HG03521 (cell line): ENCODE results near the gene TMEM236.

Experiments
- ATAC-seq: cut with Tn5 transposase; IDR thresholded peaks from one replicate; pipeline ENCODE4 v1.9.1; 2021; ENCODE audit warnings: mild to moderate bottlenecking, moderate library complexity; ENCODE audit not compliant: unreplicated experiment

TMEM236 gene

DNA sequence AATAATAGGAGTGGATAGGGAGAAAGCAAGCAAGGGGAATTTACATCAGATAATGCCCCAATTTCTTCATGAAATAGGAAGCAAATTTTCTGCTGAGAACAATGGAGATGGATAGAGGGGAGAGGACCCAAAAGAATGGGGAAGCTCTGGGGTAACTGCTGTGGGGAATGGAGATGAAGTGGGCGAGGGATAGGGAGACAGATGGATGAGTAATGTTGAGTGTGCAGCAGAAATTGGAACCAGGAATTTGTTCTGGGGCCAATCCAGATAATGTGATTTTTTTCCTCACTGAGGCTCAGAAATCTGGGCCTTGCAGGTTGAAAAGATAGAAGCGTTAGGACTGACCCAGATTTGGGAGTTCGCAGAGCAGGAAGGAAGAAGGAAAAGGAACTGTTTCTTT, 32.7 kb downstream of the TMEM236 start:
- ATAC-seq: no peak

DNA sequence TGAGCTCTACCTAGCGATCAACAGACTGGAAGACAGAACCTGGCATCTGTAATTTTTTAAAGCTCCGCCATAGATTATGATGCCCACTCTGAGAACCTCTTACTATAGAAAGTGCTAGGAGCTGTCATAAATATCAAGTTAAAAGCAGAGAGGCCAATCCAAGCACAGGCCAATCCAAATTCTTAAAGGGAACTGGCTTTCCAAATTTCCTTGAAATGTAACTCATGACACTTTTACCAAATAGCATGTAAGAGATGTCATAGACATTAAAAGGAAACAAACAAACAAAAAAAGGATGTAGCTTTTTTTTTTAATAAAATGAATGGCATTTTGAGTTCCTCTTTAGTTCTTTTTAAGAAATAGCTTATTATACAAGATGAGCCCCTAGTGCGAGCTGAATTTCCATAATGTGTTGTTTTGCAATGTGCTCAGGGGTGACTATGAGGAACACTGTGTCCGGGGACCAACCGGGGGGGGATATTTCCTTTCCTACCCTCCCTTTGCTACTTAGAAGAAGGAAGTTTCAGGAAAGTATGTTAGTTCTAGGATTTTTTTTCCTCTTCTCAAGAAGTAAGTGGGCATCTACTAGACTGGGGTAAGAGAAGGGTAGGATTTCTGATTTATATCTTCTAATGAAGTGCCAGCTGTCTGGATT, 33.4 kb downstream of the TMEM236 start:
- no peak for ATAC-seq

GRCh38 chr10:17787087-17787961, 35.3 kb downstream of the TMEM236 start:
- no peak for ATAC-seq

DNA sequence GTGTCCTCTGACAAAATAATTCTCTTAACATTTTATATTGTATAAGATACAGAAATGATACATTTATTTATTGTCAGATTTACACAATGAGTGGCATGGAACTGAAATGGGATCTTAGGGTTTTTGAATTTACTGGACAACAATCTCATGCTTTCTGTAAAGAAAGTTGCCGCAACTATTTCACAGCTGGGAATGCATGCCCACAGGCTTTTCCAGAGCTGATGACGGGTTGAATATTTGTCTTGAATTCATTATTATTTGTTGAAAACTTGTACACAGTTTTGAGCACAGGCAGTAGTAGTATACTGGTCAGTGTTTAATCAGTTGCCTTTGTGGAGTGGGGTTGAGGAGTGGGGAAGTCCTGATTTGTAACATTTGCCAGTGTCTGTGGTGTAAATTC, 36.6 kb downstream of the TMEM236 start:
- ATAC-seq: no peak

- ATAC-seq: no peak
Measured at GRCh38 chr10:17789396-17789795, 37.4 kb downstream of the TMEM236 start.

- ATAC-seq: no peak
Measured at GRCh38 chr10:17790651-17791050, 38.6 kb downstream of the TMEM236 start.

- ATAC-seq: no peak
Measured at GRCh38 chr10:17792991-17793390, 41.0 kb downstream of the TMEM236 start.

- no peak for ATAC-seq
Measured at GRCh38 chr10:17793823-17794644, 42.0 kb downstream of the TMEM236 start.

- no peak for ATAC-seq
Measured at GRCh38 chr10:17795083-17795482, 43.1 kb downstream of the TMEM236 start.

GRCh38 chr10:17795813-17796594, 44.0 kb downstream of the TMEM236 start:
- no peak for ATAC-seq

- no peak for ATAC-seq
Measured at GRCh38 chr10:17801507-17801906, 49.5 kb downstream of the TMEM236 start.

DNA sequence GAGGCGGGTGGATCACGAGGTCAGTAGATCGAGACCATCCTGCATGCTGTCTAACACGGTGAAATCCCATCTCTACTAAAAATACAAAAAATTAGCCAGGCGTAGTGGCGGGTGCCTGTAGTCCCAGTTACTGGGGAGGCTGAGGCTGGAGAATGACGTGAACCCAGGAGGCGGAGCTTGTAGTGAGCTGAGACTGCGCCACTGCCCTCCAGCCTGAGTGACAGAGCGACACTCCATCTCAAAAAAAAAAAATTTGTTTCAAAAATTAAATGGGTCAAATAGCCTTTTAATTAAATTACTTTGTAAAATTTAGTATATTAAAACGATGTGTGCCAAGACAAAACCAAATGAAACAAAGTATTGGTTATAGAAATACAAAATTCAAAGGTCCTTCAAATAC, 50.3 kb downstream of the TMEM236 start:
- ATAC-seq: no peak

DNA sequence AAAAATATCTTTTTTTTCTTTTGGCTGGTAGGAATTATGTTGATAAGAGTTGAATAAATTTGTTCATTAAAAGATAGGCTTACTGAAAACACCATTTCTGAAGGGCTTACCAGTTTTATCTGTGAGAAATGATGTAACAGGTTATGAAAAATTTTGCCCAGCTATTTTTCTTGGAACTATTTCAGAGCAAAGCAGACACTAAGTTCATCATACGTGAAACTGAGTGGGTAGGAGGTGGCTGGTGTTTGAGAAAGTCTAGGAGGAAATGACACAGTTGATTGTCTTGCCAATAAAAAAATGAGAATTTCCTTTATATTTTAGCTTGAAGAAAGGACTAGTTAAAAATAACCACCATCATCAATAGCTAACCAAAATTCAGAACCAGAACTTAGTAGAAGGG, 51.0 kb downstream of the TMEM236 start:
- no peak for ATAC-seq

DNA sequence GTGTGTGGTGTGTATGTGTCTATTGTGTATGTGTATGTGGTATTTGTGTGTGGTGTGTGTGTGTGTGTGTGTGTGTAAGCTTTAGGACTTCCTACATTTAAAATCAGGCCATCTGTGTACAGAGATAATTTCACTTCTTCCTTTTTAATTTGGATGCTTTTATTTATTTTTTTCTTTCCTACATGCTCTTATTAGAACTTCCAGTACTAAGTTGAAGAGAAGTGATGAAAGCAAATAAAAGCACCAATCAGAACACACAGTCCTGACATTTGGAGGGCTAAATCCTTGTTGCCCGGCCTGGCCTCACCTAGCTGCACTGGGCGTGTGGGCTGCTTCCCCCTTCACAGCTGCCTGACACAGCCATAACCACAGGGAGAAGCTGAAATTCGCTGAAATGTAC, 53.3 kb downstream of the TMEM236 start:
- no peak for ATAC-seq

GRCh38 chr10:17805921-17806577, 54.0 kb downstream of the TMEM236 start:
- no peak for ATAC-seq

DNA sequence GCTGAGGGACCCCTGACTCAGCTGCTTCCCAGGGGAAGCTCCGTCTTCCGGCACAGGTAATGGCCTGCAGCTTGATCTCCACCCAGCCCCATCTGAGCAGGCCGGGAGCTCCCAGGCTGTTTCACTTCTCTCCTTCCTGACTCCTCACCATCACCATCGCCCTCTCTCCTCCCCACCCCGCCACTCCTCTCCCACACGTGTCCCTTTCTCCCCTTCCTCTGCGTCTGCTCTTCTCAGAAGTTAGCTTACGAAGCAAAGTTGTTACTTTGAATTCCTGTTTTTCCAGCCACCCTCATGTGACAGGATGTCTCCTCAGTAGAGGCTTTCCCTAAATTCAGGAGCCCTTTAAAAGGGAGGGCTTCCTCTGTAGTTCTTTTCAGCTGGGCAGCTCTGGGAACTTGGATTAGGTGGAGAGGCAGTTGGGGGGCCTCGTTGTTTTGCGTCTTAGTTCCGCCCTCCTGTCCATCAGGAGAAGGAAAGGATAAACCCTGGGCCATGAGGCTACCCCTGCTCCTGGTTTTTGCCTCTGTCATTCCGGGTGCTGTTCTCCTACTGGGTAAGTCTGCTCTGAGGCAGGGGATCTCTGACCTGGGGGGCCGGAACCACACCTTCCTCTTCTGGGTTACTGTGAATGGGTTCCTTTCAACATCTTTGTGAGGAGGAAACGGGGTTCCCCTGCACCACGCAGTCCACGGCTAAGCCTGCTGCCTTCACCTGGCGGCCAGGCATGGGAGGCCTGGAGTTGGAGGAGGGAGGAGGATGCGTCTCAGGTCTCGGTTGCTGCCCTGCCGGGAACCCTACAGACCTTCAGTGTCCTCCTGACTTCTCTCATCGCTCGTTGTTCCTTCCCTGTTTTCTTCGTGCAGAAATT, 57.2 kb downstream of the TMEM236 start, which contains the start of gene MRC1:
Gene MRC1, plus strand, starts transcription at position 378 of the 871 bp plus-strand sequence. Its CDS starts 118 bp downstream, at position 496.
- no peak for ATAC-seq

DNA sequence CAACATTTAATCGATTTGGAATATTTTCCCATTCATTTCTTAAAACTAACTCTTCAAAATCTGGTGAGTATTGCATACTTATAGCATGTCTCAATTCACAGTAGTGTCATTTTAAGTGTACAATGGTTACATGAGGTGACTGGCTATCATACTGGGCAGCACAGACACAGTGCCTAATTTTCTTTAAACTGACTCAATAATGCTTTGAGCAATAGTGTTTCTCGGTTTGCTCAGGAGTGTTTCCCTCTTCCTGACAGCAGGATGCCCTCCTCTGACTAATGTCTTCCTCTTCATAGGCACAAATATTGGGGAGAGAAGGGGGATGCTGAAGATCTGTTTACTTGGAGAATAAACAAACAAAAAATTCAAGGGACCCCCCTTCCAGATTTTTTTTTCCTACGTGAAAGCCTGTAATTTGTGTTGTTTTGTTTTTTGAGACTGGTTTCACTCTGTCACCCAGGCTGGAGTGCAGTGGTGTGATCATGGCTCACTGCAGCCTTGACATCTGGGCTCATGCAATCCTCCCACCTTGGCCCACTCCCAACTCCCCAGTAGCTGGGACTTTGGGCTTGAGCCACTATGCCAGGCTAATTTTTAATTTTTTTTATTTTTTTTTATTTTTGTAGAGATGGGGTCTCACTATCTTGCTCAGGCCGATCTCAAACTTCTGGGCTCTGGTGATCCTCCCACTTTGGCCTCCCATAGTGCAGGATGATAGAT, 59.3 kb downstream of the TMEM236 start:
- no peak for ATAC-seq

- ATAC-seq: no peak
Measured at GRCh38 chr10:17814973-17815372, 63.0 kb downstream of the TMEM236 start.
